Measurements from ENCODE around the gene ZNF662. TPM values are rescaled to one million over a fixed set of nuclear protein-coding genes. Genes with fewer than 3 reads are reported as not detected.

ZNF662 gene
- total RNA-seq, 1 experiment from 2014 or later, result not detected

- H4K20me1 ChIP-seq (ENCODE audit: insufficient read depth), result no peaks in the 10 kb centered on the region
- ChIA-PET POLR2A (no interaction called here), CTCF (no interaction called here), RAD21 (ENCODE audit: low non-redundant PET in 1 of 2, low total read pairs in 2 of 2, uncharacterized antibody in 2 of 2, unreplicated experiment in 2 of 2) (no interaction called here)
- no peaks in the 10 kb centered on the region for H3K9me3 ChIP-seq (ENCODE audit: control insufficient read depth in 1 of 2, insufficient read depth in 1 of 2, low read depth in 1 of 2, low read length in 2 of 2)
- H3K4me2 ChIP-seq (ENCODE audit: low read length), result no peak overlapping the region
- H3K27me3 ChIP-seq (ENCODE audit: insufficient read depth, low read length), result no peaks in the 10 kb centered on the region
- intact Hi-C loops (cut with micrococcal nuclease), result no loop called here
- H3K9me2 ChIP-seq (ENCODE audit: insufficient read depth), result no peaks in the 10 kb centered on the region
- no peak overlapping the region for H2AFZ ChIP-seq (ENCODE audit: low read depth, low read length, poor library complexity, severe bottlenecking)
- H3K4me1 ChIP-seq (ENCODE audit: control insufficient read depth in 1 of 2, insufficient read depth in 2 of 2, low read length in 2 of 2), result no peaks in the 10 kb centered on the region
- TF ChIP-seq POLR2AphosphoS5 (IDR thresholded peaks at IDR 0.05; ENCODE audit: low read depth, low read length) (no peak), YY1 (IDR thresholded peaks at IDR 0.05; ENCODE audit: extremely low read depth, insufficient replicate concordance, low read depth, low read length) (no peak), EGR1 (IDR thresholded peaks at IDR 0.05; ENCODE audit: low read depth) (no peak), ELF1 (IDR thresholded peaks at IDR 0.05; ENCODE audit: borderline replicate concordance, low read depth) (no peak), SRF (IDR thresholded peaks at IDR 0.05; ENCODE audit: low read depth) (no peak), CBX3 (IDR thresholded peaks at IDR 0.05; ENCODE audit: low read depth) (no peak), TCF7L2 (IDR thresholded peaks at IDR 0.05; ENCODE audit: borderline replicate concordance, extremely low read depth, insufficient read depth, insufficient read length) (no peak), POLR2A (IDR thresholded peaks at IDR 0.05; ENCODE audit: borderline replicate concordance, extremely low read depth, insufficient read depth, insufficient read length) (no peak), ZNF274 (IDR thresholded peaks at IDR 0.05; ENCODE audit: low read depth, low read length) (no peak), JUND (IDR thresholded peaks at IDR 0.05) (no peak), MAX (IDR thresholded peaks at IDR 0.05) (no peak), CTCF (IDR thresholded peaks at IDR 0.05 in 2 of 3, conservative IDR thresholded peaks at IDR 0.05 in 1 of 3; ENCODE audit: borderline replicate concordance in 1 of 3, insufficient read depth in 1 of 3, low read depth in 2 of 3, low read length in 2 of 3) (no peak), SP1 (IDR thresholded peaks at IDR 0.05; ENCODE audit: low read depth) (no peak), EZH2 (IDR thresholded peaks at IDR 0.05) (no peak)
- no peak overlapping the region for H3K9ac ChIP-seq (ENCODE audit: low read length)
- DNase-seq (ENCODE audit: low read depth, low spot score), result no peak
- no peak for ATAC-seq
- H3K4me3 ChIP-seq (replicated peaks in 1 of 2; ENCODE audit: low read depth in 1 of 2, low read length in 2 of 2), result no peak overlapping the region
- no peaks in the 10 kb centered on the region for H3K36me3 ChIP-seq (ENCODE audit: control insufficient read depth in 1 of 2, insufficient read depth in 2 of 2, low read length in 2 of 2)
- BruUV-seq (replicated peaks), result no TSS peak
- no peak overlapping the region for H3K27ac ChIP-seq (ENCODE audit: low read depth, low read length)
- H3K79me2 ChIP-seq (ENCODE audit: insufficient read depth, low read length), result no peaks in the 10 kb centered on the region
Measured at GRCh38 chr3:42906848-42907183, 874 bp downstream of the ZNF662 start.
